SU-DHL-6 (cell line): ENCODE results near the gene KAT6B.
"Not testable (repeated sequence)": the region's sequence is repeated elsewhere in the genome, so short reads cannot be mapped to it uniquely, and the experiment has no call there.

ENCODE experiments used
- EZH2phosphoT487 ChIP-seq: fragments of 200-600 bp; sonication (generic), shearing (Covaris generic); conservative IDR thresholded peaks from 2 replicates; pipeline ENCODE4 v1.6.1; 2018; ENCODE audit warnings: mild to moderate bottlenecking, antibody characterized with exemption, low read length, moderate library complexity, mixed read lengths
- TF ChIP-seq, protein P1 (sequence below): fragments of 200-600 bp; sonication (generic); IDR thresholded peaks from one replicate; pipeline ENCODE4 v1.5.1; 2017; ENCODE audit warnings: antibody characterized with exemption, mild to moderate bottlenecking, low read length, moderate library complexity; ENCODE audit not compliant: insufficient read depth, poor library complexity, severe bottlenecking

- TF ChIP-seq, protein P1, sequence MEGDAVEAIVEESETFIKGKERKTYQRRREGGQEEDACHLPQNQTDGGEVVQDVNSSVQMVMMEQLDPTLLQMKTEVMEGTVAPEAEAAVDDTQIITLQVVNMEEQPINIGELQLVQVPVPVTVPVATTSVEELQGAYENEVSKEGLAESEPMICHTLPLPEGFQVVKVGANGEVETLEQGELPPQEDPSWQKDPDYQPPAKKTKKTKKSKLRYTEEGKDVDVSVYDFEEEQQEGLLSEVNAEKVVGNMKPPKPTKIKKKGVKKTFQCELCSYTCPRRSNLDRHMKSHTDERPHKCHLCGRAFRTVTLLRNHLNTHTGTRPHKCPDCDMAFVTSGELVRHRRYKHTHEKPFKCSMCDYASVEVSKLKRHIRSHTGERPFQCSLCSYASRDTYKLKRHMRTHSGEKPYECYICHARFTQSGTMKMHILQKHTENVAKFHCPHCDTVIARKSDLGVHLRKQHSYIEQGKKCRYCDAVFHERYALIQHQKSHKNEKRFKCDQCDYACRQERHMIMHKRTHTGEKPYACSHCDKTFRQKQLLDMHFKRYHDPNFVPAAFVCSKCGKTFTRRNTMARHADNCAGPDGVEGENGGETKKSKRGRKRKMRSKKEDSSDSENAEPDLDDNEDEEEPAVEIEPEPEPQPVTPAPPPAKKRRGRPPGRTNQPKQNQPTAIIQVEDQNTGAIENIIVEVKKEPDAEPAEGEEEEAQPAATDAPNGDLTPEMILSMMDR, result not testable (repeated sequence)
- not testable (repeated sequence) for TF ChIP-seq EZH2phosphoT487
Observed at GRCh38 chr10:75055896-75056406, 229.6 kb downstream of the KAT6B start.
